Calu3 (cell line): ENCODE data around the gene NPR2. TPM values are rescaled to one million over a fixed set of nuclear protein-coding genes. Genes with fewer than 3 reads are reported as not detected.

Experiments
- BruUV-seq: library from RNA; stranded (reverse); fragments of 400-500 nt; replicated peaks from 2 replicates; lab custom pipeline; 2021; lab: Mats Ljungman, UMichigan
- CTCF ChIA-PET: fragments of 300-600 bp; sonication (Branson Sonifier 250); formaldehyde crosslinking; loops from one replicate; lab custom pipeline; 2022; ENCODE audit warnings: antibody characterized with exemption; lab: Charles Lee
- DNase-seq: peaks from one replicate; pipeline ENCODE4 v3.0.0; 2022
- H3K27ac Mint-ChIP-seq: one replicate; pipeline ENCODE4 v1.8.0; 2022; ENCODE audit warnings: mixed read lengths; ENCODE audit not compliant: unreplicated experiment
- H3K27me3 Mint-ChIP-seq: one replicate; pipeline ENCODE4 v1.8.0; 2022; ENCODE audit warnings: mixed read lengths; ENCODE audit not compliant: unreplicated experiment
- H3K36me3 Mint-ChIP-seq: one replicate; pipeline ENCODE4 v1.8.0; 2022; ENCODE audit warnings: mild to moderate bottlenecking, moderate library complexity, mixed read lengths; ENCODE audit not compliant: insufficient read depth, unreplicated experiment
- H3K4me1 Mint-ChIP-seq: one replicate; pipeline ENCODE4 v1.8.0; 2022; ENCODE audit warnings: mild to moderate bottlenecking, low read depth, mixed read lengths; ENCODE audit not compliant: unreplicated experiment
- H3K4me3 Mint-ChIP-seq: one replicate; pipeline ENCODE4 v1.8.0; 2022; ENCODE audit warnings: mild to moderate bottlenecking, low read depth, moderate library complexity, mixed read lengths; ENCODE audit not compliant: unreplicated experiment
- H3K9me3 Mint-ChIP-seq: one replicate; pipeline ENCODE4 v1.8.0; 2022; ENCODE audit warnings: low read depth, mixed read lengths; ENCODE audit not compliant: unreplicated experiment
- CTCF ChIP-seq: fragments of 200-600 bp; IDR thresholded peaks from one replicate; pipeline ENCODE4 v1.8.0; 2022; ENCODE audit warnings: antibody characterized with exemption; ENCODE audit not compliant: unreplicated experiment
- intact Hi-C: fragments of 100-400 bp; cut with micrococcal nuclease; formaldehyde crosslinking; loops from one replicate; pipeline ENCODE4 v1.10.0; 2022; ENCODE audit not compliant: unreplicated experiment
- total RNA-seq: library from RNA; stranded (reverse); gene quantifications from 2 replicates; pipeline ENCODE4 v1.2.3, GENCODE V29; 2022

NPR2 gene
- total RNA-seq, 1 experiment from 2014 or later, result 19.2 TPM

GRCh38 chr9:35792826-35793225 lies 1.4 kb downstream of the NPR2 start:
- intact Hi-C loops, result no loop called here
- no peak for DNase-seq
- H3K9me3 Mint-ChIP-seq, result no peaks in the 10 kb centered on the region
- H3K27ac Mint-ChIP-seq, result peak overlapping the region; percentile 27
- CTCF ChIA-PET, result no interaction called here
- peaks cover 18% of the 10 kb centered on the region for H3K4me1 Mint-ChIP-seq
- H3K4me3 Mint-ChIP-seq, result no peak overlapping the region
- H3K27me3 Mint-ChIP-seq, result no peaks in the 10 kb centered on the region
- peaks cover 6% of the 10 kb centered on the region for H3K36me3 Mint-ChIP-seq
- BruUV-seq, result no TSS peak
- TF ChIP-seq CTCF, result no peak

- intact Hi-C loops, result no loop called here
- no TSS peak for BruUV-seq
- no peak for TF ChIP-seq CTCF
- Mint-ChIP-seq H3K27me3 (no peaks in the 10 kb centered on the region), H3K27ac (peak overlapping the region; percentile 27), H3K9me3 (no peaks in the 10 kb centered on the region), H3K36me3 (peaks cover 6% of the 10 kb centered on the region), H3K4me3 (no peak overlapping the region), H3K4me1 (peaks cover 18% of the 10 kb centered on the region)
- CTCF ChIA-PET, result no interaction called here
- DNase-seq, result no peak
Measured at GRCh38 chr9:35793461-35793860, 2.1 kb downstream of the NPR2 start.

GRCh38 chr9:35795695-35796094 lies 4.3 kb downstream of the NPR2 start:
- peaks cover 18% of the 10 kb centered on the region for H3K4me1 Mint-ChIP-seq
- no peak for TF ChIP-seq CTCF
- no peak overlapping the region for H3K27ac Mint-ChIP-seq
- no peaks in the 10 kb centered on the region for H3K9me3 Mint-ChIP-seq
- no TSS peak for BruUV-seq
- intact Hi-C loops, result no loop called here
- no peaks in the 10 kb centered on the region for H3K27me3 Mint-ChIP-seq
- no peak overlapping the region for H3K4me3 Mint-ChIP-seq
- no peaks in the 10 kb centered on the region for H3K36me3 Mint-ChIP-seq
- no peak for DNase-seq
- CTCF ChIA-PET, result no interaction called here

GRCh38 chr9:35797311-35798109 lies 6.1 kb downstream of the NPR2 start:
- intact Hi-C loops, result no loop called here
- no peak overlapping the region for H3K4me3 Mint-ChIP-seq

More at GRCh38 chr9:35797311-35798109, 6.1 kb downstream of the NPR2 start:
- no peak overlapping the region for H3K27ac Mint-ChIP-seq
- CTCF ChIA-PET, result no interaction called here
- H3K36me3 Mint-ChIP-seq, result peaks cover 4% of the 10 kb centered on the region
- no peaks in the 10 kb centered on the region for H3K27me3 Mint-ChIP-seq
- BruUV-seq, result no TSS peak
- no peak for DNase-seq
- no peak for TF ChIP-seq CTCF
- H3K4me1 Mint-ChIP-seq, result peaks cover 18% of the 10 kb centered on the region
- no peaks in the 10 kb centered on the region for H3K9me3 Mint-ChIP-seq
